K562 (cell line): ENCODE data around the gene DCTN2. TPM values are rescaled to one million over a fixed set of nuclear protein-coding genes. Genes with fewer than 3 reads are reported as not detected.

ENCODE experiments used
- ATAC-seq: fragments of 200-7000 bp; cut with Tn5 transposase; 3 replicates; pipeline ENCODE4 v1.9.1; 2020; ENCODE audit warnings: moderate library complexity
- BruUV-seq: library from RNA; stranded (reverse); fragments of 400-500 nt; replicated peaks from 2 replicates; lab custom pipeline; 2021; lab: Mats Ljungman, UMichigan
- CTCF ChIA-PET: fragments of 300-600 bp; formaldehyde crosslinking; extraction: SDS; loops from one replicate; lab custom pipeline; 2021; ENCODE audit warnings: low intra/inter-chr PET ratio; lab: Yijun Ruan, JAX
- POLR2A ChIA-PET: fragments of 300-600, 350-650 bp; sonication (Branson Sonifier 250); formaldehyde crosslinking; extraction: SDS; loops from one replicate; lab custom pipeline; 2021; ENCODE audit warnings: antibody characterized with exemption, inconsistent platforms; lab: Yijun Ruan, JAX
- DNase-seq, 4 experiments: peaks; one replicate each; pipeline versions ENCODE4 v3.0.0 to v3.0.0-alpha.2; 2011 to 2018; ENCODE audit warnings: low spot score in 3 of 4, mixed read lengths in 3 of 4; ENCODE audit errors: extremely low read depth in 1 of 4
- FAIRE-seq: peaks from 2 replicates; lab custom pipeline; 2011; peaks lifted over from hg19 to GRCh38; lab: Jason Lieb, UNC
- H2AFZ ChIP-seq: 2 replicates; pipeline ENCODE4 v1.6.0; 2011; ENCODE audit warnings: low read depth, low read length, control low read depth, inconsistent platforms
- H3K27ac ChIP-seq: fragments of 200-600 bp; 3 replicates; pipeline ENCODE4 v1.8.0; 2011; ENCODE audit warnings: low read depth, mild to moderate bottlenecking, control low read depth, inconsistent platforms, low read length, moderate library complexity, mixed read lengths; ENCODE audit errors: extremely low read depth
- H3K27me3 ChIP-seq, 2 experiments: fragments of 300-600 bp in 1 of 2; 2 replicates in 1 of 2; 3 replicates in 1 of 2; pipeline versions ENCODE4 v1.6.0 to v1.8.0; 2011; ENCODE audit warnings: inconsistent platforms in 2 of 2, low read length in 2 of 2, mild to moderate bottlenecking in 1 of 2, mixed read lengths in 1 of 2, moderate library complexity in 1 of 2; ENCODE audit not compliant: control insufficient read depth in 2 of 2, insufficient read depth in 2 of 2
- H3K36me3 ChIP-seq: fragments of 300-600 bp; 3 replicates; pipeline ENCODE4 v1.8.0; 2011; ENCODE audit warnings: mild to moderate bottlenecking, low read length, inconsistent platforms; ENCODE audit not compliant: control insufficient read depth, insufficient read depth
- H3K4me1 ChIP-seq, 2 experiments: fragments of 200-600 bp in 1 of 2; replicated peaks in 1 of 2; 2 replicates in 1 of 2; 3 replicates in 1 of 2; pipeline versions ENCODE4 v1.5.1 to v1.8.0; 2011; ENCODE audit warnings: inconsistent platforms in 2 of 2, low read length in 2 of 2, mild to moderate bottlenecking in 1 of 2, mixed read lengths in 1 of 2, moderate library complexity in 1 of 2; ENCODE audit not compliant: control insufficient read depth in 2 of 2, insufficient read depth in 2 of 2
- H3K4me2 ChIP-seq: 2 replicates; pipeline ENCODE4 v1.6.1; 2011; ENCODE audit warnings: low read length, control low read depth, inconsistent platforms, mixed read lengths; ENCODE audit not compliant: insufficient read depth
- H3K4me3 ChIP-seq: fragments of 200-600 bp; sonication (generic), shearing (Covaris generic); 2 replicates; pipeline ENCODE4 v1.5.1; 2016; ENCODE audit warnings: control low read depth, inconsistent platforms
- H3K79me2 ChIP-seq: fragments of 200-600 bp; 3 replicates; pipeline ENCODE4 v1.8.0; 2011; ENCODE audit warnings: low read length, inconsistent platforms; ENCODE audit not compliant: control insufficient read depth, insufficient read depth
- H3K9ac ChIP-seq, 2 experiments: 2 replicates each; pipeline versions ENCODE4 v1.6.0 to v1.6.1; 2011; ENCODE audit warnings: low read depth in 2 of 2, low read length in 2 of 2, control low read depth in 1 of 2, inconsistent platforms in 1 of 2, mild to moderate bottlenecking in 1 of 2, mixed read lengths in 1 of 2; ENCODE audit not compliant: insufficient read depth in 1 of 2
- H3K9me1 ChIP-seq: one replicate; pipeline ENCODE4 v1.6.0; 2011; ENCODE audit warnings: inconsistent platforms, mild to moderate bottlenecking, low read length, moderate library complexity; ENCODE audit not compliant: control insufficient read depth, insufficient read depth
- H3K9me3 ChIP-seq: replicated peaks from 2 replicates; pipeline ENCODE4 v1.5.1; 2011; ENCODE audit warnings: low read depth, low read length, inconsistent platforms; ENCODE audit not compliant: control insufficient read depth, insufficient read depth
- H4K20me1 ChIP-seq: replicated peaks from 2 replicates; pipeline ENCODE4 v1.6.1; 2011; ENCODE audit warnings: low read length, inconsistent platforms, mixed read lengths; ENCODE audit not compliant: control insufficient read depth, insufficient read depth
- TBP ChIP-seq: optimal IDR thresholded peaks from 2 replicates; pipeline ENCODE3; 2011; ENCODE audit warnings: low read depth, low read length, improper control_type of control experiment
- TEAD4 ChIP-seq, 2 experiments: sonication (generic) in 1 of 2; formaldehyde crosslinking in 1 of 2; IDR thresholded peaks; 2 replicates each; pipeline versions ENCODE4 v1.6.1 to v1.8.0; 2012 to 2022; ENCODE audit warnings: borderline replicate concordance in 1 of 2, inconsistent platforms in 1 of 2, low read length in 1 of 2, mild to moderate bottlenecking in 1 of 2, missing genetic modification reagents in 1 of 2
- WGBS: fragments of 100-300 bp; shearing (Covaris generic); methylation state at CpG from one replicate; pipeline ENCODE4 v1.1.6; 2016; ENCODE audit warnings: low coverage, mixed read lengths; ENCODE audit not compliant: insufficient coverage; ENCODE audit errors: missing lambda C conversion rate; 5-methylcytosine and 5-hydroxymethylcytosine counted together
- in situ Hi-C: fragments of 300-500 bp; cut with MboI; formaldehyde crosslinking; loops from 4 replicates; pipeline ENCODE4 v1.15.0; 2018; ENCODE audit warnings: inconsistent platforms, mixed read lengths
- intact Hi-C: fragments of 100-400 bp; cut with micrococcal nuclease; formaldehyde crosslinking; loops from 2 replicates; pipeline ENCODE4 v1.14.2; 2022
- polyA plus RNA-seq, 8 experiments: library from polyadenylated mRNA; depleted of rRNA in 4 of 8; stranded (reverse) in 5 of 8; unstranded in 3 of 8; fragments of >200 nt; fragmentation: Nextera tagmentation in 2 of 8; fragmentation: Illumina TruSeq in 1 of 8; extraction: Ambion mirVana in 2 of 8; extraction: Trizol in 1 of 8; gene quantifications; 2 replicates each; pipeline versions ENCODE4 v1.2.1 to v1.2.3, GENCODE V29; 2011 to 2014; ENCODE audit warnings: inconsistent platforms in 1 of 8, missing spikeins in 1 of 8
- total RNA-seq, 7 experiments: library from RNA; depleted of rRNA in 6 of 7; stranded (reverse); fragments of >200 nt in 6 of 7; fragmentation: Illumina TruSeq in 2 of 7; extraction: Trizol in 2 of 7; gene quantifications; 2 replicates each; pipeline versions ENCODE4 v1.2.1 to v1.2.3, GENCODE V29; 2011 to 2021; ENCODE audit warnings: low replicate concordance in 1 of 7
- TF ChIP-seq, protein P1 (sequence below): fragments of 450-650 bp; IDR thresholded peaks from 2 replicates; pipeline ENCODE4 v1.6.1; 2018; ENCODE audit not compliant: partially characterized antibody
- TF ChIP-seq, protein P2 (sequence below): fragments of 200-600 bp; sonication (generic); IDR thresholded peaks from one replicate; pipeline ENCODE4 v1.6.1; 2012; ENCODE audit warnings: mild to moderate bottlenecking, low read depth, low read length, inconsistent platforms

DCTN2 gene
- total and polyA plus RNA-seq, 9 of the 15 experiments (the other 6 are each of a cell fraction or from before 2014, with no cell fraction given), result 43.6 to 270 (median 125) TPM

DNA sequence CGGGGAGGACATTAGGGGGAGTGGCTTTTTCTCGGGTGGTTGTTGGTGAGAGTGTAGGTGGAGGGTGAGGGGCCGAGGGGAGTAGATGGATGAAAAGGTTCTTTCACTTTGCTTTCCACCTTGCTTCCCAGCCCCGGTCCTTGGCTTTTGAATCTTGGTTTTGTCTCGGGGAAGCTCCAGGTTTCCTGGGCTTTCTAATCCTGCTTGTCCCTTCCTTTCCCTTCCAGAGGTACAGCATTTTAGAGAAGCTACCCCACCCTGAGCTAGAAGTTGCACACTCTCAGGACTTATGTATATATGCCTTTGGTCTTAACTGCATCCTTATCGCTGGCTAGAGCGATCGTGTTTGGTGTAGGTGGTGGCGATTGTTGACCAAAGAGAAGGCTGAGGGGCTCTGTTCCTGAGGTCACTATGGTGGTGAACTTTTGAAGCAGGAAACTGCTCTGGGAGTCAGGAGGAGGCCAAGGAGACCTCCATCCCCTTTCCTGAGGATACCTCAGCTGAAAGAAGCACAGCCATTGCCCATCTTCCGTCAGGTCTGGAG, 44.9 kb upstream of the DCTN2 start:
- Histone ChIP-seq H4K20me1 (no peaks in the 10 kb centered on the region), H3K79me2 (peaks cover 27% of the 10 kb centered on the region), H3K9ac (peak overlapping the region; percentile 81 to 98), H3K4me2 (peak overlapping the region; percentile 77), H3K4me3 (peak overlapping the region; percentile 72), H3K9me3 (no peaks in the 10 kb centered on the region), H3K27ac (peak overlapping the region; percentile 84; the same call in 2 of the 3 replicates), H3K4me1 (peaks cover 22 to 23% of the 10 kb centered on the region in 2 experiments), H3K27me3 (no peaks in the 10 kb centered on the region), H2AFZ (peak overlapping the region; percentile 97; the same call in 1 of the 2 replicates), H3K36me3 (peaks cover 31% of the 10 kb centered on the region; the same call in 2 of the 3 replicates), H3K9me1 (no peaks in the 10 kb centered on the region)
- peak; percentile 20 to 54 (median 46) for DNase-seq
- in situ Hi-C loops (no loop called here), intact Hi-C loops (no loop called here)
- BruUV-seq, result no TSS peak
- peak; percentile 14 for ATAC-seq
- CTCF ChIA-PET, result interaction anchor here (1.2 kb wide), 1 partner anchor 102 kb away, joined by 3 read pairs; the partner anchor contains the start of gene OS9
- WGBS, result 5% methylated on average over 10 of the region's 10 CpGs
- peak; percentile 51 for FAIRE-seq
- POLR2A ChIA-PET, result interaction anchor here (0.5 to 4.2 kb wide), 15 partner anchors 8 to 346 kb away, joined by 3 to 20 read pairs (median 5); partner anchors contain the start of genes DDIT3 and TSPAN31
- TF ChIP-seq TBP (peak; percentile 10), TEAD4 (IDR thresholded peaks at IDR 0.05; ENCODE audit: low read length) (0 out of 2 replicates have a peak, but pooled peaks have one; percentile 10), TEAD4 (CRISPR knock-in tag; IDR thresholded peaks at IDR 0.05; ENCODE audit: borderline replicate concordance) (no peak)
- TF ChIP-seq, protein P1, sequence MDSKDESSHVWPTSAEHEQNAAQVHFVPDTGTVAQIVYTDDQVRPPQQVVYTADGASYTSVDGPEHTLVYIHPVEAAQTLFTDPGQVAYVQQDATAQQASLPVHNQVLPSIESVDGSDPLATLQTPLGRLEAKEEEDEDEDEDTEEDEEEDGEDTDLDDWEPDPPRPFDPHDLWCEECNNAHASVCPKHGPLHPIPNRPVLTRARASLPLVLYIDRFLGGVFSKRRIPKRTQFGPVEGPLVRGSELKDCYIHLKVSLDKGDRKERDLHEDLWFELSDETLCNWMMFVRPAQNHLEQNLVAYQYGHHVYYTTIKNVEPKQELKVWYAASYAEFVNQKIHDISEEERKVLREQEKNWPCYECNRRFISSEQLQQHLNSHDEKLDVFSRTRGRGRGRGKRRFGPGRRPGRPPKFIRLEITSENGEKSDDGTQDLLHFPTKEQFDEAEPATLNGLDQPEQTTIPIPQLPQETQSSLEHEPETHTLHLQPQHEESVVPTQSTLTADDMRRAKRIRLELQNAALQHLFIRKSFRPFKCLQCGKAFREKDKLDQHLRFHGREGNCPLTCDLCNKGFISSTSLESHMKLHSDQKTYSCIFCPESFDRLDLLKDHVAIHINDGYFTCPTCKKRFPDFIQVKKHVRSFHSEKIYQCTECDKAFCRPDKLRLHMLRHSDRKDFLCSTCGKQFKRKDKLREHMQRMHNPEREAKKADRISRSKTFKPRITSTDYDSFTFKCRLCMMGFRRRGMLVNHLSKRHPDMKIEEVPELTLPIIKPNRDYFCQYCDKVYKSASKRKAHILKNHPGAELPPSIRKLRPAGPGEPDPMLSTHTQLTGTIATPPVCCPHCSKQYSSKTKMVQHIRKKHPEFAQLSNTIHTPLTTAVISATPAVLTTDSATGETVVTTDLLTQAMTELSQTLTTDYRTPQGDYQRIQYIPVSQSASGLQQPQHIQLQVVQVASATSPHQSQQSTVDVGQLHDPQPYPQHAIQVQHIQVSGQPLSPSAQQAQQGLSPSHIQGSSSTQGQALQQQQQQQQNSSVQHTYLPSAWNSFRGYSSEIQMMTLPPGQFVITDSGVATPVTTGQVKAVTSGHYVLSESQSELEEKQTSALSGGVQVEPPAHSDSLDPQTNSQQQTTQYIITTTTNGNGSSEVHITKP, result peak; percentile 82
- TF ChIP-seq, protein P2, sequence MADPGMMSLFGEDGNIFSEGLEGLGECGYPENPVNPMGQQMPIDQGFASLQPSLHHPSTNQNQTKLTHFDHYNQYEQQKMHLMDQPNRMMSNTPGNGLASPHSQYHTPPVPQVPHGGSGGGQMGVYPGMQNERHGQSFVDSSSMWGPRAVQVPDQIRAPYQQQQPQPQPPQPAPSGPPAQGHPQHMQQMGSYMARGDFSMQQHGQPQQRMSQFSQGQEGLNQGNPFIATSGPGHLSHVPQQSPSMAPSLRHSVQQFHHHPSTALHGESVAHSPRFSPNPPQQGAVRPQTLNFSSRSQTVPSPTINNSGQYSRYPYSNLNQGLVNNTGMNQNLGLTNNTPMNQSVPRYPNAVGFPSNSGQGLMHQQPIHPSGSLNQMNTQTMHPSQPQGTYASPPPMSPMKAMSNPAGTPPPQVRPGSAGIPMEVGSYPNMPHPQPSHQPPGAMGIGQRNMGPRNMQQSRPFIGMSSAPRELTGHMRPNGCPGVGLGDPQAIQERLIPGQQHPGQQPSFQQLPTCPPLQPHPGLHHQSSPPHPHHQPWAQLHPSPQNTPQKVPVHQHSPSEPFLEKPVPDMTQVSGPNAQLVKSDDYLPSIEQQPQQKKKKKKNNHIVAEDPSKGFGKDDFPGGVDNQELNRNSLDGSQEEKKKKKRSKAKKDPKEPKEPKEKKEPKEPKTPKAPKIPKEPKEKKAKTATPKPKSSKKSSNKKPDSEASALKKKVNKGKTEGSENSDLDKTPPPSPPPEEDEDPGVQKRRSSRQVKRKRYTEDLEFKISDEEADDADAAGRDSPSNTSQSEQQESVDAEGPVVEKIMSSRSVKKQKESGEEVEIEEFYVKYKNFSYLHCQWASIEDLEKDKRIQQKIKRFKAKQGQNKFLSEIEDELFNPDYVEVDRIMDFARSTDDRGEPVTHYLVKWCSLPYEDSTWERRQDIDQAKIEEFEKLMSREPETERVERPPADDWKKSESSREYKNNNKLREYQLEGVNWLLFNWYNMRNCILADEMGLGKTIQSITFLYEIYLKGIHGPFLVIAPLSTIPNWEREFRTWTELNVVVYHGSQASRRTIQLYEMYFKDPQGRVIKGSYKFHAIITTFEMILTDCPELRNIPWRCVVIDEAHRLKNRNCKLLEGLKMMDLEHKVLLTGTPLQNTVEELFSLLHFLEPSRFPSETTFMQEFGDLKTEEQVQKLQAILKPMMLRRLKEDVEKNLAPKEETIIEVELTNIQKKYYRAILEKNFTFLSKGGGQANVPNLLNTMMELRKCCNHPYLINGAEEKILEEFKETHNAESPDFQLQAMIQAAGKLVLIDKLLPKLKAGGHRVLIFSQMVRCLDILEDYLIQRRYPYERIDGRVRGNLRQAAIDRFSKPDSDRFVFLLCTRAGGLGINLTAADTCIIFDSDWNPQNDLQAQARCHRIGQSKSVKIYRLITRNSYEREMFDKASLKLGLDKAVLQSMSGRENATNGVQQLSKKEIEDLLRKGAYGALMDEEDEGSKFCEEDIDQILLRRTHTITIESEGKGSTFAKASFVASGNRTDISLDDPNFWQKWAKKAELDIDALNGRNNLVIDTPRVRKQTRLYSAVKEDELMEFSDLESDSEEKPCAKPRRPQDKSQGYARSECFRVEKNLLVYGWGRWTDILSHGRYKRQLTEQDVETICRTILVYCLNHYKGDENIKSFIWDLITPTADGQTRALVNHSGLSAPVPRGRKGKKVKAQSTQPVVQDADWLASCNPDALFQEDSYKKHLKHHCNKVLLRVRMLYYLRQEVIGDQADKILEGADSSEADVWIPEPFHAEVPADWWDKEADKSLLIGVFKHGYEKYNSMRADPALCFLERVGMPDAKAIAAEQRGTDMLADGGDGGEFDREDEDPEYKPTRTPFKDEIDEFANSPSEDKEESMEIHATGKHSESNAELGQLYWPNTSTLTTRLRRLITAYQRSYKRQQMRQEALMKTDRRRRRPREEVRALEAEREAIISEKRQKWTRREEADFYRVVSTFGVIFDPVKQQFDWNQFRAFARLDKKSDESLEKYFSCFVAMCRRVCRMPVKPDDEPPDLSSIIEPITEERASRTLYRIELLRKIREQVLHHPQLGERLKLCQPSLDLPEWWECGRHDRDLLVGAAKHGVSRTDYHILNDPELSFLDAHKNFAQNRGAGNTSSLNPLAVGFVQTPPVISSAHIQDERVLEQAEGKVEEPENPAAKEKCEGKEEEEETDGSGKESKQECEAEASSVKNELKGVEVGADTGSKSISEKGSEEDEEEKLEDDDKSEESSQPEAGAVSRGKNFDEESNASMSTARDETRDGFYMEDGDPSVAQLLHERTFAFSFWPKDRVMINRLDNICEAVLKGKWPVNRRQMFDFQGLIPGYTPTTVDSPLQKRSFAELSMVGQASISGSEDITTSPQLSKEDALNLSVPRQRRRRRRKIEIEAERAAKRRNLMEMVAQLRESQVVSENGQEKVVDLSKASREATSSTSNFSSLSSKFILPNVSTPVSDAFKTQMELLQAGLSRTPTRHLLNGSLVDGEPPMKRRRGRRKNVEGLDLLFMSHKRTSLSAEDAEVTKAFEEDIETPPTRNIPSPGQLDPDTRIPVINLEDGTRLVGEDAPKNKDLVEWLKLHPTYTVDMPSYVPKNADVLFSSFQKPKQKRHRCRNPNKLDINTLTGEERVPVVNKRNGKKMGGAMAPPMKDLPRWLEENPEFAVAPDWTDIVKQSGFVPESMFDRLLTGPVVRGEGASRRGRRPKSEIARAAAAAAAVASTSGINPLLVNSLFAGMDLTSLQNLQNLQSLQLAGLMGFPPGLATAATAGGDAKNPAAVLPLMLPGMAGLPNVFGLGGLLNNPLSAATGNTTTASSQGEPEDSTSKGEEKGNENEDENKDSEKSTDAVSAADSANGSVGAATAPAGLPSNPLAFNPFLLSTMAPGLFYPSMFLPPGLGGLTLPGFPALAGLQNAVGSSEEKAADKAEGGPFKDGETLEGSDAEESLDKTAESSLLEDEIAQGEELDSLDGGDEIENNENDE, result no peak
